ENCODE data around the gene KCNQ1OT1.
"Not testable (repeated sequence)": the region's sequence is repeated elsewhere in the genome, so short reads cannot be mapped to it uniquely, and the experiment has no call there.

Gene KCNQ1OT1

GRCh38 chr11:2655016-2655719, 44.6 kb downstream of the KCNQ1OT1 start:
- DNase-seq (ENCODE audit: low read depth in 1 of 2, low spot score in 1 of 2): no peak

GRCh38 chr11:2653930-2654739, 45.7 kb downstream of the KCNQ1OT1 start:
- no peak for DNase-seq (ENCODE audit: low read depth in 1 of 2, low spot score in 1 of 2)

GRCh38 chr11:2653198-2653551, 46.6 kb downstream of the KCNQ1OT1 start:
- no peak for DNase-seq (ENCODE audit: low read depth in 1 of 2, low spot score in 1 of 2)

- DNase-seq (ENCODE audit: low read depth in 1 of 2, low spot score in 1 of 2): no peak
These were observed 47.2 kb downstream of the KCNQ1OT1 start for GRCh38 chr11:2652333-2653197.

- no peak for DNase-seq (ENCODE audit: low read depth in 1 of 2, low spot score in 1 of 2)
These were observed 47.9 kb downstream of the KCNQ1OT1 start for GRCh38 chr11:2651826-2652271.

- no peak for DNase-seq (ENCODE audit: low read depth in 1 of 2, low spot score in 1 of 2)
These were observed 48.7 kb downstream of the KCNQ1OT1 start for GRCh38 chr11:2651054-2651617.

GRCh38 chr11:2650343-2650867, 49.4 kb downstream of the KCNQ1OT1 start:
- DNase-seq (ENCODE audit: low read depth in 1 of 2, low spot score in 1 of 2): no peak

GRCh38 chr11:2649848-2650247, 49.9 kb downstream of the KCNQ1OT1 start:
- DNase-seq (ENCODE audit: low read depth in 1 of 2, low spot score in 1 of 2): no peak

GRCh38 chr11:2649400-2649799, 50.4 kb downstream of the KCNQ1OT1 start:
- no peak for DNase-seq (ENCODE audit: low read depth in 1 of 2, low spot score in 1 of 2)

- DNase-seq (ENCODE audit: low read depth in 1 of 2, low spot score in 1 of 2): no peak
These were observed 51.8 kb downstream of the KCNQ1OT1 start for GRCh38 chr11:2647953-2648352.

GRCh38 chr11:2647167-2647566, 52.6 kb downstream of the KCNQ1OT1 start:
- DNase-seq (ENCODE audit: low read depth in 1 of 2, low spot score in 1 of 2): no peak

- no peak for DNase-seq (ENCODE audit: low read depth in 1 of 2, low spot score in 1 of 2)
These were observed 54.0 kb downstream of the KCNQ1OT1 start for GRCh38 chr11:2645779-2646118.

- DNase-seq (ENCODE audit: low read depth in 1 of 2, low spot score in 1 of 2): no peak
These were observed 54.7 kb downstream of the KCNQ1OT1 start for GRCh38 chr11:2644844-2645778.

- no peak for DNase-seq (ENCODE audit: low read depth in 1 of 2, low spot score in 1 of 2)
These were observed 56.0 kb downstream of the KCNQ1OT1 start for GRCh38 chr11:2643746-2644145.

- DNase-seq (ENCODE audit: low read depth in 1 of 2, low spot score in 1 of 2): no peak
These were observed 58.2 kb downstream of the KCNQ1OT1 start for GRCh38 chr11:2641623-2642022.

GRCh38 chr11:2639763-2640162, 60.0 kb downstream of the KCNQ1OT1 start:
- not testable (repeated sequence) for DNase-seq (ENCODE audit: low read depth in 1 of 2, low spot score in 1 of 2)

GRCh38 chr11:2631161-2631560, 68.6 kb downstream of the KCNQ1OT1 start:
- DNase-seq (ENCODE audit: low read depth in 1 of 2, low spot score in 1 of 2): no peak

GRCh38 chr11:2630679-2631078, 69.1 kb downstream of the KCNQ1OT1 start:
- no peak for DNase-seq (ENCODE audit: low read depth in 1 of 2, low spot score in 1 of 2)

- no peak for DNase-seq (ENCODE audit: low read depth in 1 of 2, low spot score in 1 of 2)
These were observed 74.6 kb downstream of the KCNQ1OT1 start for GRCh38 chr11:2625183-2625582.

- DNase-seq (ENCODE audit: low read depth in 1 of 2, low spot score in 1 of 2): no peak
These were observed 77.9 kb downstream of the KCNQ1OT1 start for GRCh38 chr11:2621894-2622293.

All from activated CD4-positive, alpha-beta T cell treated with anti-CD3 and anti-CD28 coated beads, Interleukin-2, amount 50 U/mL, for 24 hours (primary cell).